Type B pancreatic cell (in vitro differentiated cells): ENCODE measurements around the gene SBF1. TPM values are rescaled to one million over a fixed set of nuclear protein-coding genes. Genes with fewer than 3 reads are reported as not detected.

ENCODE experiments used
- DNase-seq: peaks from one replicate; pipeline ENCODE4 v3.0.0; 2021; ENCODE audit warnings: mixed read lengths; ENCODE audit not compliant: unreplicated experiment; ENCODE audit errors: extremely low spot score
- H3K27ac Mint-ChIP-seq: 2 replicates; pipeline ENCODE4 v1.8.0; 2021; ENCODE audit warnings: mild to moderate bottlenecking, mixed read lengths
- H3K27me3 Mint-ChIP-seq: 2 replicates; pipeline ENCODE4 v1.8.0; 2021; ENCODE audit warnings: mixed read lengths
- H3K36me3 Mint-ChIP-seq: 2 replicates; pipeline ENCODE4 v1.8.0; 2021; ENCODE audit warnings: mixed read lengths
- H3K4me1 Mint-ChIP-seq: one replicate; pipeline ENCODE4 v1.8.0; 2021; ENCODE audit warnings: mixed read lengths; ENCODE audit not compliant: unreplicated experiment
- H3K4me3 Mint-ChIP-seq: 2 replicates; pipeline ENCODE4 v1.8.0; 2021; ENCODE audit warnings: mild to moderate bottlenecking, mixed read lengths
- H3K9me3 Mint-ChIP-seq: 2 replicates; pipeline ENCODE4 v1.8.0; 2021; ENCODE audit warnings: mixed read lengths
- CTCF ChIP-seq: fragments of 200-600 bp; sonication (generic); conservative IDR thresholded peaks from 2 replicates; pipeline ENCODE4 v1.5.0; 2021; ENCODE audit warnings: antibody characterized with exemption, mild to moderate bottlenecking
- total RNA-seq: library from RNA; stranded (reverse); gene quantifications from 2 replicates; pipeline ENCODE4 v1.2.1, GENCODE V29; 2021; ENCODE audit warnings: low replicate concordance

SBF1 gene
- total RNA-seq, 1 donor from 2014 or later: 119 TPM

DNA sequence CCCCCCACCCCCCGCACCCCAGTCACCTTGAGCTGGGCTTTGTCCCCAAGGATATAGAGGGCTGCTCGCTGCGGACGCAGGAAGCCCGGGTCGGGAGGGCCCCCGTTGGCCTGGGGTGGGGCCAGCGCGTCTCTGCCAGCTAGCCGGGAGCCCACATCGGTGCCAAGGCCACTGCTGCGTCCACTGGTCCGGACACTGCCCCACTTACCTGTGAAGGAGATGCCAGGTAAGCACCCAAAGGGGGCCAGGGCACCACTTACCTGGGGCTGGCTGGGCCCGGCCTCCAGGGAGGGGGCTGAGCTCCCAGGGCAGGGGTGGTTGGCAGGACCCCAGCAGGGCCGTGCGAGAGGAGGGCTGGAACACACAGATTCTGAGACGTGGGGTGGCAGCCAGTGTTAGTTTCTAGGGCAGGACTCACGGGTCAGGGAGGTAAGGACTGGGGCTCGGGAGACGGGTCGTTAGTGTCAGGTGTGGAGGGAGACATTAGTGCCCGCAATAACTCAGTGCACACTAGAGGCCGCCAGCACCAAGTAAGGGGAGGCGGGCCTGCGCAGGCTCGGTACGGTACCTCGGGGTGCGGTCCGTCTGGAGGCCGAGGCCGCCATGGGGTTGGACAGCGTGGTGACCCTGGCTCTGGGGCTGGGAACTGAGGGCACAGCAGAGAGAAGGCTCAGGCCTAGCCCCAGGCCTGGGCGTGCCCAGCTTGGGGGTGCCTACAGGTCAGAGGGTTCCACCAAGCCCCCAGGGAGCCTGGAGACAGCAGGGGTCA lies 18.2 kb downstream of the SBF1 start:
- H3K4me3 Mint-ChIP-seq: no peak overlapping the region
- no peaks in the 10 kb centered on the region for H3K9me3 Mint-ChIP-seq
- TF ChIP-seq CTCF: peak; percentile 47
- no peaks in the 10 kb centered on the region for H3K4me1 Mint-ChIP-seq
- H3K27me3 Mint-ChIP-seq: no peaks in the 10 kb centered on the region
- no peak for DNase-seq
- no peak overlapping the region for H3K27ac Mint-ChIP-seq
- peaks cover 12% of the 10 kb centered on the region for H3K36me3 Mint-ChIP-seq

DNA sequence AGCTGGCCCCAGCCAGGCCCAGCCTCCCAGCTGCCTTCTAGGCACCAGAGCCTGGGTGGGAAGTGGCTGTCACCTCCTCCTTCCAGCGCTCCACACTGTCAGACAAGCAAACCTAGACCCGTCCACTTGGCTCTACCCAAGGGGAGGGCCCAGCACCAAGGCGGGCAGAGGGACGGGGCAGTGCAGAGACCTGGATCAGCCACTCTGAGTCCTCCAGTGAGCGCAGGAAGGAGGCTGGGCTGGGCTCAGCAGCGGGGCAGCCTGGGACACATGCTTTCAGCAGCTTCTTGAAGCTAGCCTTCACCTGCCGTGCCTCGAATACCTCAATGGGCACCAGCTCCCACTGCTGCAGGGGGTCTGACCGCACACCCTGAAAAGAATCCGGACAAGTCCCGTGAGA lies 18.8 kb downstream of the SBF1 start:
- no peak for TF ChIP-seq CTCF
- peaks cover 11% of the 10 kb centered on the region for H3K36me3 Mint-ChIP-seq
- no peaks in the 10 kb centered on the region for H3K4me1 Mint-ChIP-seq
- no peak overlapping the region for H3K4me3 Mint-ChIP-seq
- no peaks in the 10 kb centered on the region for H3K27me3 Mint-ChIP-seq
- H3K27ac Mint-ChIP-seq: no peak overlapping the region
- DNase-seq: no peak
- no peaks in the 10 kb centered on the region for H3K9me3 Mint-ChIP-seq

- no peaks in the 10 kb centered on the region for H3K9me3 Mint-ChIP-seq
- no peak for DNase-seq
- no peaks in the 10 kb centered on the region for H3K27me3 Mint-ChIP-seq
- H3K36me3 Mint-ChIP-seq: peaks cover 11% of the 10 kb centered on the region
- no peak for TF ChIP-seq CTCF
- no peak overlapping the region for H3K4me3 Mint-ChIP-seq
- no peaks in the 10 kb centered on the region for H3K4me1 Mint-ChIP-seq
- H3K27ac Mint-ChIP-seq: peak overlapping the region; percentile 21
Measured at GRCh38 chr22:50455201-50455600, 19.6 kb downstream of the SBF1 start.

DNA sequence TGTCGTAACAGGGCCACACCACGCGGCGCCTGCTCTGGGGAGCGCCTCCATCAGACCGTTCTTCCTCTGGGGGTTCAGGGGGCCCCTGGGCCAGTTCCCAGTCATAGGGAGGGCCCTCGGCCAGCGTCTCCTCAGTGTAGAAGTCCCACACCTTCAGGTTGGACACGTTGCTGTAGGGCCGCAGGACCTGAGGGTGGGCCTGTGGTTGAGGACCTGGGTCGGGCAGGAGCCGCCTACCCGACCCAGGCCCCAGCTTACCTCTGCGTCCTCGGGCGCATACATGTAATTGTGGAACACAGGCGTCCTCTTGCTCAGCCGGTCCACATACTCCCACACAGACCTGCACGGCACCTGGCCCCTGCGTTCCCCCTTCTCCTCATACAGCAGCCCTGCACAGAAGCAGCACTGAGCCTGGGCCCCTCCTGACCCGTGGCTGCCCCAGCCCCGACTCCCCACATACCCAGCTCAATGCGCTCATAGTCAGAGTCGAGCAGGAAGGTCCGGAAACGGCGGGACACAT lies 20.2 kb downstream of the SBF1 start:
- H3K4me3 Mint-ChIP-seq: no peak overlapping the region
- no peaks in the 10 kb centered on the region for H3K4me1 Mint-ChIP-seq
- no peak for DNase-seq
- no peak for TF ChIP-seq CTCF
- peaks cover 11% of the 10 kb centered on the region for H3K36me3 Mint-ChIP-seq
- no peaks in the 10 kb centered on the region for H3K27me3 Mint-ChIP-seq
- H3K9me3 Mint-ChIP-seq: no peaks in the 10 kb centered on the region
- peak overlapping the region; percentile 21 for H3K27ac Mint-ChIP-seq

DNA sequence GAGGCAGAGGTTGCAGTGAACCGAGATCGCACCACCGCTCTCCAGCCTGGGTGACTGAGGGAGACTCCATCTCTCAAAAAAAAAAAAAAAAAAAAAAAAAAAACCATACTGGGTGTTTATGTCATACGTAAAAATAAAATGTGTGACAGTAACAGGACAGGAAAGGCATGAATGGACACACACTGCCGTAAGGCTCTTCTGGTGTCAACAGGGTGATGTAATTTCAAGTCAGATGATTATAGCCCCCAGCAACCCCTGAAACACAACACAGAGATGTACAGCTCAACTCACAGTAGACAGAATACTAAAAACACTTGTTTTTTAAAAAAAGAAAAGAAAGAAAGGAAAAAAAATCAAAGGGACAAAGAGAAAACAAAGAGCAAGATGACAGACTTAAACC lies 22.2 kb downstream of the SBF1 start:
- H3K27ac Mint-ChIP-seq: peak overlapping the region; percentile 55
- H3K36me3 Mint-ChIP-seq: peaks cover 15% of the 10 kb centered on the region
- H3K4me1 Mint-ChIP-seq: no peaks in the 10 kb centered on the region
- H3K4me3 Mint-ChIP-seq: no peak overlapping the region
- no peak for DNase-seq
- TF ChIP-seq CTCF: no peak
- no peaks in the 10 kb centered on the region for H3K27me3 Mint-ChIP-seq
- no peaks in the 10 kb centered on the region for H3K9me3 Mint-ChIP-seq
